Activated naive CD4-positive, alpha-beta T cell (primary cell): Measurements from ENCODE around the gene GLCE.
"Not testable (repeated sequence)": the region's sequence is repeated elsewhere in the genome, so short reads cannot be mapped to it uniquely, and the experiment has no call there.

Source experiments
- DNase-seq, 4 experiments: peaks; one replicate each; lab custom pipeline; 2025; lab: John Stamatoyannopoulos, UW

GLCE gene

GRCh38 chr15:69135499-69135898, 24.9 kb upstream of the GLCE start:
- no peak for DNase-seq

GRCh38 chr15:69138963-69139362, 21.5 kb upstream of the GLCE start:
- DNase-seq: no peak

GRCh38 chr15:69140306-69140705, 20.1 kb upstream of the GLCE start:
- DNase-seq: no peak

- no peak for DNase-seq
Measured at GRCh38 chr15:69141286-69141701, 19.1 kb upstream of the GLCE start.

GRCh38 chr15:69141833-69142232, 18.6 kb upstream of the GLCE start:
- DNase-seq: no peak

- no peak for DNase-seq
Measured at GRCh38 chr15:69143756-69144436, 16.5 kb upstream of the GLCE start.

- DNase-seq: no peak
Measured at GRCh38 chr15:69144530-69144929, 15.9 kb upstream of the GLCE start.

- DNase-seq: no peak
Measured at GRCh38 chr15:69145149-69145693, 15.2 kb upstream of the GLCE start.

GRCh38 chr15:69145694-69146492, 14.5 kb upstream of the GLCE start:
- DNase-seq: no peak

GRCh38 chr15:69146724-69147435, 13.6 kb upstream of the GLCE start:
- DNase-seq: no peak

- no peak for DNase-seq
Measured at GRCh38 chr15:69148465-69148864, 12.0 kb upstream of the GLCE start.

GRCh38 chr15:69149163-69149562, 11.3 kb upstream of the GLCE start:
- DNase-seq: no peak

- no peak for DNase-seq
Measured at GRCh38 chr15:69149803-69150202, 10.6 kb upstream of the GLCE start.

- DNase-seq: no peak
Measured at GRCh38 chr15:69150336-69150735, 10.1 kb upstream of the GLCE start.

- no peak for DNase-seq
Measured at GRCh38 chr15:69150841-69151240, 9.6 kb upstream of the GLCE start.

- DNase-seq: no peak
Measured at GRCh38 chr15:69153046-69153445, 7.4 kb upstream of the GLCE start.

- not testable (repeated sequence) for DNase-seq
Measured at GRCh38 chr15:69153587-69153986, 6.8 kb upstream of the GLCE start.

- no peak for DNase-seq
Measured at GRCh38 chr15:69154078-69154477, 6.4 kb upstream of the GLCE start.

- no peak for DNase-seq
Measured at GRCh38 chr15:69154684-69155083, 5.8 kb upstream of the GLCE start.

GRCh38 chr15:69156736-69157381, 3.6 kb upstream of the GLCE start:
- no peak for DNase-seq

GRCh38 chr15:69158201-69158842, 2.1 kb upstream of the GLCE start:
- no peak for DNase-seq

GRCh38 chr15:69158843-69159240, 1.6 kb upstream of the GLCE start:
- no peak for DNase-seq
